D721Med (cell line): Measurements from ENCODE around the gene TTC33.

ENCODE experiments used
- DNase-seq: peaks from one replicate; pipeline ENCODE4 v3.0.0; 2011; ENCODE audit warnings: low spot score; ENCODE audit not compliant: insufficient read length
- FAIRE-seq: peaks from 2 replicates; lab custom pipeline; 2011; peaks lifted over from hg19 to GRCh38; lab: Jason Lieb, UNC
- CTCF ChIP-seq: IDR thresholded peaks from 2 replicates; pipeline ENCODE4 v1.5.1; 2012; ENCODE audit warnings: mild to moderate bottlenecking, control low read depth; ENCODE audit not compliant: insufficient read depth; ENCODE audit errors: missing control alignments

The TTC33 gene

GRCh38 chr5:40755407-40756365 lies at the start of gene TTC33:
TTC33 (minus strand) TSS chr5:40755961; CDS start chr5:40747018, 8,943 bp downstream.
- TF ChIP-seq CTCF, result peak; percentile 90
- peak; percentile 90 for DNase-seq
- FAIRE-seq, result no peak

GRCh38 chr5:40801771-40802562 lies 46.2 kb upstream of the TTC33 start:
- no peak for DNase-seq
- TF ChIP-seq CTCF, result no peak
- FAIRE-seq, result no peak

- no peak for TF ChIP-seq CTCF
- FAIRE-seq, result no peak
Observed at GRCh38 chr5:40799258-40799657, 43.5 kb upstream of the TTC33 start.

GRCh38 chr5:40798801-40799210 lies 43.0 kb upstream of the TTC33 start:
- FAIRE-seq (no peak), DNase-seq (no peak)

More at GRCh38 chr5:40799258-40799657, 43.5 kb upstream of the TTC33 start:
- DNase-seq, result no peak

GRCh38 chr5:40798012-40798800 lies 42.4 kb upstream of the TTC33 start, which contains the start of gene PRKAA1:
PRKAA1 (minus strand) TSS chr5:40798374; CDS start chr5:40798189, 185 bp downstream.
- DNase-seq, result peak; percentile 40
- FAIRE-seq, result no peak
- TF ChIP-seq CTCF, result peak; percentile 48

More at GRCh38 chr5:40798801-40799210, 43.0 kb upstream of the TTC33 start:
- TF ChIP-seq CTCF, result no peak

GRCh38 chr5:40797273-40798011 lies 41.7 kb upstream of the TTC33 start:
- DNase-seq, result no peak
- no peak for TF ChIP-seq CTCF
- no peak for FAIRE-seq
